Astrocyte (in vitro differentiated cells and primary cell): ENCODE measurements around the gene STING1. TPM values are rescaled to one million over a fixed set of nuclear protein-coding genes. Genes with fewer than 3 reads are reported as not detected.

Experiments used
- DNase-seq: peaks from one replicate; pipeline ENCODE4 v3.0.0-alpha.2; 2010; ENCODE audit warnings: low read depth
- FAIRE-seq: peaks from 2 replicates; lab custom pipeline; 2011; peaks lifted over from hg19 to GRCh38; lab: Jason Lieb, UNC
- H2AFZ ChIP-seq: 2 replicates; pipeline ENCODE4 v1.6.0; 2012; ENCODE audit warnings: low read depth, low read length, inconsistent platforms
- H3K27ac ChIP-seq: 2 replicates; pipeline ENCODE4 v1.5.1; 2011; ENCODE audit warnings: low read depth, low read length, inconsistent platforms
- H3K27me3 ChIP-seq: 2 replicates; pipeline ENCODE4 v1.6.0; 2011; ENCODE audit warnings: low read length, inconsistent platforms; ENCODE audit not compliant: insufficient read depth
- H3K36me3 ChIP-seq: 2 replicates; pipeline ENCODE4 v1.5.1; 2011; ENCODE audit warnings: low read length, inconsistent platforms; ENCODE audit not compliant: insufficient read depth
- H3K4me1 ChIP-seq: 2 replicates; pipeline ENCODE4 v1.5.1; 2011; ENCODE audit warnings: low read length, inconsistent platforms; ENCODE audit not compliant: insufficient read depth
- H3K4me2 ChIP-seq: 2 replicates; pipeline ENCODE4 v1.6.0; 2012; ENCODE audit warnings: low read length, inconsistent platforms
- H3K4me3 ChIP-seq: 2 replicates; pipeline ENCODE4 v1.5.1; 2011; ENCODE audit warnings: low read depth, mild to moderate bottlenecking, low read length, inconsistent platforms; ENCODE audit not compliant: insufficient read depth
- H3K79me2 ChIP-seq: 2 replicates; pipeline ENCODE4 v1.6.0; 2012; ENCODE audit warnings: mild to moderate bottlenecking, low read length, inconsistent platforms; ENCODE audit not compliant: insufficient read depth
- H3K9ac ChIP-seq: 2 replicates; pipeline ENCODE4 v1.6.0; 2012; ENCODE audit warnings: mild to moderate bottlenecking, low read length, inconsistent platforms
- H3K9me3 ChIP-seq: 2 replicates; pipeline ENCODE4 v1.5.1; 2012; ENCODE audit warnings: low read depth, mild to moderate bottlenecking, low read length, inconsistent platforms; ENCODE audit not compliant: insufficient read depth
- H4K20me1 ChIP-seq: 2 replicates; pipeline ENCODE4 v1.6.0; 2012; ENCODE audit warnings: low read length, inconsistent platforms; ENCODE audit not compliant: insufficient read depth
- H3K27ac Mint-ChIP-seq: one replicate; pipeline ENCODE4 v1.8.0; 2021; ENCODE audit warnings: mild to moderate bottlenecking, mixed read lengths; ENCODE audit not compliant: unreplicated experiment
- H3K27me3 Mint-ChIP-seq: one replicate; pipeline ENCODE4 v1.8.0; 2021; ENCODE audit warnings: low read depth, mixed read lengths; ENCODE audit not compliant: unreplicated experiment
- H3K36me3 Mint-ChIP-seq: one replicate; pipeline ENCODE4 v1.8.0; 2021; ENCODE audit warnings: low read depth, mixed read lengths; ENCODE audit not compliant: unreplicated experiment
- H3K4me1 Mint-ChIP-seq: one replicate; pipeline ENCODE4 v1.8.0; 2021; ENCODE audit warnings: low read depth, mixed read lengths; ENCODE audit not compliant: unreplicated experiment
- H3K4me3 Mint-ChIP-seq: one replicate; pipeline ENCODE4 v1.8.0; 2021; ENCODE audit warnings: mild to moderate bottlenecking, moderate library complexity, mixed read lengths; ENCODE audit not compliant: unreplicated experiment
- H3K9me3 Mint-ChIP-seq: one replicate; pipeline ENCODE4 v1.8.0; 2021; ENCODE audit warnings: mild to moderate bottlenecking, mixed read lengths; ENCODE audit not compliant: unreplicated experiment
- EZH2 ChIP-seq: IDR thresholded peaks from 2 replicates; pipeline ENCODE4 v1.6.1; 2012; ENCODE audit warnings: mild to moderate bottlenecking, low read length, inconsistent platforms; ENCODE audit not compliant: insufficient read depth
- total RNA-seq: library from RNA; stranded (reverse); gene quantifications from 2 replicates; pipeline ENCODE4 v1.2.1, GENCODE V29; 2021
- TF ChIP-seq, protein P1 (sequence below): IDR thresholded peaks from 2 replicates; pipeline ENCODE4 v1.5.1; 2011; ENCODE audit warnings: low read depth, mild to moderate bottlenecking, inconsistent platforms, low read length, moderate library complexity; ENCODE audit not compliant: insufficient read depth

Gene STING1
- total RNA-seq, 1 donor from 2014 or later, result 3.3 TPM

DNA sequence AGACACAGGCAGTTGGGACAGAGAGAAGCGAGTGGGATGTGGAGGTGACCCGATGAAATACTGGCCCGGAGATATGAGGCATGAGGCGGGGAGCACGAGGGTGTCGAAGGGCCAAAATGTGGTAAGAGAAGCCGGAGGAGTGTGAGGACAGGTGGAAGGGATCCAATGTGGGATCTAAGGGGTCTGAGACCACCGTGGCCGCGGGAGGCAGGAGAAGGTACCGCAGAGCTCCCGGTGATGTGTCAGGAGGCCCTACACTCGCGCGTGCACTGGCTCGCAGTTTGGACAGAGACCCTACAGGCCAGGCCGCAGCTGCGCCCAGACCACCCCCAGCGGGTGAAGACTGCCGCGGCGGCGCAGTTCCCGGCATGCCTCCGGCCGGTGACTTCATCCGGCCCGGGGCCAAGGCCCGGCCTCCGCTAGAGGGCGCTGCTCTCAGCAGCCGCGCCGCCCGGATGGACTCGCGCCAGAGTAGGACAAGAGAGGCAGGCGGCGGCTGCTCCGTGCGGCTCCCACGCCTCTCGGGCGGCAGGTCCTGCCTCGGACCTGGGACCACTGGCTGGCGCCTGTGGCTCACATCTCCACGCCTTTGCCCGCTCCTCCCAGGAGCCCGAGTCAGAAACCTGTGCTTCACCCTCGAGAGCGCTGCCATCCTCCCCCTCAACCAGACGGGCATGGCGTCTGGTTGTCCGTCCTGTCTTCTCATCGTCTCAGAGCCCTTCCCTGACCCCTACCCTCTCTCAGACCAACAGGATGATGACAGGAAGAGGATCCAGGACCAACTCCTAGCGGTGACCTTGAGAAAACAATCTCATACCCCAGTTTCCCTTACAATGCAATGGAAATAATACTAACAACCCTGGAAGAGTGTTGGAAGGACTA lies 35.4 kb upstream of the STING1 start:
- Histone ChIP-seq H2AFZ (peak overlapping the region; percentile 99), H3K9me3 (no peaks in the 10 kb centered on the region), H4K20me1 (no peaks in the 10 kb centered on the region), H3K27ac (peak overlapping the region; percentile 74), H3K4me2 (peak overlapping the region; percentile 91), H3K9ac (peak overlapping the region; percentile 82), H3K27me3 (no peaks in the 10 kb centered on the region), H3K4me3 (peak overlapping the region; percentile 79), H3K4me1 (peaks cover 5% of the 10 kb centered on the region), H3K79me2 (no peaks in the 10 kb centered on the region), H3K36me3 (no peaks in the 10 kb centered on the region)
- Mint-ChIP-seq H3K27ac (peak overlapping the region; percentile 56), H3K36me3 (no peaks in the 10 kb centered on the region), H3K4me3 (peak overlapping the region; percentile 70), H3K4me1 (peaks cover 2% of the 10 kb centered on the region), H3K27me3 (peaks cover 5% of the 10 kb centered on the region), H3K9me3 (no peaks in the 10 kb centered on the region)
- FAIRE-seq, result no peak
- peak; percentile 53 for DNase-seq
- TF ChIP-seq EZH2, result no peak
- TF ChIP-seq, protein P1, sequence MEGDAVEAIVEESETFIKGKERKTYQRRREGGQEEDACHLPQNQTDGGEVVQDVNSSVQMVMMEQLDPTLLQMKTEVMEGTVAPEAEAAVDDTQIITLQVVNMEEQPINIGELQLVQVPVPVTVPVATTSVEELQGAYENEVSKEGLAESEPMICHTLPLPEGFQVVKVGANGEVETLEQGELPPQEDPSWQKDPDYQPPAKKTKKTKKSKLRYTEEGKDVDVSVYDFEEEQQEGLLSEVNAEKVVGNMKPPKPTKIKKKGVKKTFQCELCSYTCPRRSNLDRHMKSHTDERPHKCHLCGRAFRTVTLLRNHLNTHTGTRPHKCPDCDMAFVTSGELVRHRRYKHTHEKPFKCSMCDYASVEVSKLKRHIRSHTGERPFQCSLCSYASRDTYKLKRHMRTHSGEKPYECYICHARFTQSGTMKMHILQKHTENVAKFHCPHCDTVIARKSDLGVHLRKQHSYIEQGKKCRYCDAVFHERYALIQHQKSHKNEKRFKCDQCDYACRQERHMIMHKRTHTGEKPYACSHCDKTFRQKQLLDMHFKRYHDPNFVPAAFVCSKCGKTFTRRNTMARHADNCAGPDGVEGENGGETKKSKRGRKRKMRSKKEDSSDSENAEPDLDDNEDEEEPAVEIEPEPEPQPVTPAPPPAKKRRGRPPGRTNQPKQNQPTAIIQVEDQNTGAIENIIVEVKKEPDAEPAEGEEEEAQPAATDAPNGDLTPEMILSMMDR, result peak; percentile 63

DNA sequence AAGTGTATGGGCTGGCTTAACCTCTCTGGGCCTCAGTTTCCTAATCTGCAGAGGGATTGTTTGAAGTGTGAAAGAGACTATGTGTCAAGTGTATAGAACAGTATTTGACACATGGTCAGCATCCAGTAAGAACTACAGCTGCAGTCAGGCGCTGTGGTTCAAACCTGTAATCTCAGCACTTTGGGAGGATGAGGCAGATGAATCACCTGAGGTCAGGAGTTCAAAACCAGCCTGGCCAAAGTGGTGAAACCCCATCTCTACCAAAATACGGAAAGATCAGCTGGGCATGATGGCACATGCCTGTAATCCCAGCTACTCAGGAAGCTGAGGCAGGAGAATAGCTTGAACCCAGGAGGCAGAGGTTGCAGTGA lies 31.9 kb upstream of the STING1 start:
- H3K4me1 ChIP-seq, result peaks cover 5% of the 10 kb centered on the region
- peaks cover 5% of the 10 kb centered on the region for H3K27me3 Mint-ChIP-seq
- no peaks in the 10 kb centered on the region for H3K79me2 ChIP-seq
- H3K4me3 Mint-ChIP-seq, result no peak overlapping the region
- H3K9ac ChIP-seq, result no peak overlapping the region
- no peaks in the 10 kb centered on the region for H3K36me3 ChIP-seq
- TF ChIP-seq, protein P1, result no peak
- TF ChIP-seq EZH2, result no peak
- H2AFZ ChIP-seq, result no peak overlapping the region
- H3K9me3 Mint-ChIP-seq, result peaks cover 5% of the 10 kb centered on the region
- no peak overlapping the region for H3K4me2 ChIP-seq
- no peak overlapping the region for H3K4me3 ChIP-seq
- no peak overlapping the region for H3K27ac Mint-ChIP-seq
- no peaks in the 10 kb centered on the region for H3K36me3 Mint-ChIP-seq
- no peaks in the 10 kb centered on the region for H4K20me1 ChIP-seq
- H3K9me3 ChIP-seq, result no peaks in the 10 kb centered on the region
- FAIRE-seq (no peak), DNase-seq (no peak)
- H3K27me3 ChIP-seq, result no peaks in the 10 kb centered on the region
- no peak overlapping the region for H3K27ac ChIP-seq
- H3K4me1 Mint-ChIP-seq, result peaks cover 4% of the 10 kb centered on the region
